ENCODE data around the gene MORF4L1. TPM values are rescaled to one million over a fixed set of nuclear protein-coding genes. Genes with fewer than 3 reads are reported as not detected.
A peak's percentile ranks its signal among the peaks of the same experiment; 100 is the strongest.

Gene MORF4L1
- total RNA-seq, 2 donors from 2014 or later = 330 to 368 TPM

- Histone ChIP-seq H3K27me3 (no peaks in the 10 kb centered on the region), H3K9me3 (no peaks in the 10 kb centered on the region), H3K4me1 (peaks cover 0 to 61% of the 10 kb centered on the region in 2 donors), H3K36me3 (peaks cover 19% of the 10 kb centered on the region), H3K4me3 (no peak overlapping the region), H3K27ac (no peak overlapping the region)
- no peak for DNase-seq (ENCODE audit: low spot score)
- TF ChIP-seq CTCF (IDR thresholded peaks at IDR 0.05) = no peak
Observed at GRCh38 chr15:78878356-78878755, 5.7 kb downstream of the MORF4L1 start.

- Histone ChIP-seq H3K27ac (peak overlapping the region in 1 of 2 donors; percentile 32), H3K4me1 (peaks cover 0 to 63% of the 10 kb centered on the region in 2 donors), H3K4me3 (no peak overlapping the region), H3K9me3 (no peaks in the 10 kb centered on the region), H3K36me3 (peaks cover 20% of the 10 kb centered on the region), H3K27me3 (no peaks in the 10 kb centered on the region)
- no peak for DNase-seq (ENCODE audit: low spot score)
- TF ChIP-seq CTCF (IDR thresholded peaks at IDR 0.05) = no peak
Observed at GRCh38 chr15:78879517-78880241, 7.0 kb downstream of the MORF4L1 start.

GRCh38 chr15:78880242-78880533, 7.5 kb downstream of the MORF4L1 start:
- Histone ChIP-seq H3K4me3 (no peak overlapping the region), H3K4me1 (peaks cover 0 to 62% of the 10 kb centered on the region in 2 donors), H3K9me3 (no peaks in the 10 kb centered on the region), H3K27me3 (no peaks in the 10 kb centered on the region), H3K27ac (no peak overlapping the region), H3K36me3 (peaks cover 25% of the 10 kb centered on the region)
- TF ChIP-seq CTCF (IDR thresholded peaks at IDR 0.05) = no peak
- no peak for DNase-seq (ENCODE audit: low spot score)

DNA sequence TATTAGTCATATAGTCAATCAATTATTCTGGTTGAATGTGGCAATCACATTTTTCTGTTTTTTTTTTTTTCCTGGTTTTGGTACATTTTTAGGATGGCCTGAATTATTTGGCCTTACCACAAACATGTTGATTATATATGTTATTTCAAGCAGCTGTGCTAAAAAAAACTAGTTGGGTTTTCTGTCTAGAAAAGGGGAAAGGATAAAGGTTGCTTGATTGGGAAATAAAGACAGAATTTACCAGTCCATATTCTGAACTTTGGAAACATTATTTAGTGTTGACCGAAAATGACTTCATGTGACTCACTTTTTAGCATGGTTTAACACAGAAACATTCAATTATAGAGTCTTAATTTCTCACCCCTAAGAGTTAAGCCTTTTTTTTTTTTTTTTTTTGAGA, 8.1 kb downstream of the MORF4L1 start:
- H3K36me3 ChIP-seq = peaks cover 31% of the 10 kb centered on the region
- no peak for TF ChIP-seq CTCF (IDR thresholded peaks at IDR 0.05)

GRCh38 chr15:78881681-78882080, 9.0 kb downstream of the MORF4L1 start:
- H3K27me3 ChIP-seq = no peaks in the 10 kb centered on the region
- no peak for DNase-seq (ENCODE audit: low spot score)
- no peaks in the 10 kb centered on the region for H3K9me3 ChIP-seq
- H3K36me3 ChIP-seq = peaks cover 40% of the 10 kb centered on the region
- H3K4me1 ChIP-seq = peaks cover 0 to 49% of the 10 kb centered on the region in 2 donors
- no peak overlapping the region for H3K4me3 ChIP-seq
- no peak for TF ChIP-seq CTCF (IDR thresholded peaks at IDR 0.05)
- H3K27ac ChIP-seq = no peak overlapping the region

More for the DNA sequence above, 8.1 kb downstream of the MORF4L1 start:
- Histone ChIP-seq H3K4me3 (no peak overlapping the region), H3K9me3 (no peaks in the 10 kb centered on the region), H3K27me3 (no peaks in the 10 kb centered on the region), H3K27ac (no peak overlapping the region), H3K4me1 (peaks cover 0 to 58% of the 10 kb centered on the region in 2 donors)
- DNase-seq (ENCODE audit: low spot score) = no peak

- TF ChIP-seq CTCF (IDR thresholded peaks at IDR 0.05) = no peak
- no peaks in the 10 kb centered on the region for H3K27me3 ChIP-seq
- H3K27ac ChIP-seq = no peak overlapping the region
- no peak overlapping the region for H3K4me3 ChIP-seq
- no peak for DNase-seq (ENCODE audit: low spot score)
- H3K9me3 ChIP-seq = no peaks in the 10 kb centered on the region
- H3K4me1 ChIP-seq = peaks cover 0 to 14% of the 10 kb centered on the region in 2 donors
- H3K36me3 ChIP-seq = peaks cover 78% of the 10 kb centered on the region
Observed at GRCh38 chr15:78889000-78889399, 16.3 kb downstream of the MORF4L1 start.
